Ectodermal cell (in vitro differentiated cells): ENCODE data around the gene MTCH2.

Experiments
- H3K27ac ChIP-seq: 2 replicates; pipeline ENCODE4 v1.7.0; 2013; ENCODE audit warnings: mild to moderate bottlenecking, low read depth, low read length; ENCODE audit not compliant: insufficient read depth, poor library complexity, severe bottlenecking
- H3K27me3 ChIP-seq: 2 replicates; pipeline ENCODE4 v1.7.0; 2013; ENCODE audit warnings: mild to moderate bottlenecking, low read length; ENCODE audit not compliant: insufficient read depth, control insufficient read depth, poor library complexity, severe bottlenecking
- H3K36me3 ChIP-seq: one replicate; pipeline ENCODE4 v1.7.0; 2013; ENCODE audit warnings: low read length; ENCODE audit not compliant: control insufficient read depth, insufficient read depth
- H3K4me1 ChIP-seq: one replicate; pipeline ENCODE4 v1.7.0; 2013; ENCODE audit warnings: low read length; ENCODE audit not compliant: control insufficient read depth, insufficient read depth
- H3K4me3 ChIP-seq: 2 replicates; pipeline ENCODE4 v1.7.0; 2013; ENCODE audit warnings: low read depth, low read length, control low read depth; ENCODE audit not compliant: insufficient read depth
- H3K9me3 ChIP-seq: 2 replicates; pipeline ENCODE4 v1.7.0; 2013; ENCODE audit warnings: mild to moderate bottlenecking, low read length, moderate library complexity; ENCODE audit not compliant: control insufficient read depth
- WGBS, 2 experiments: methylation state at CpG; one replicate each; pipeline ENCODE4 v1.1.7; 2013; ENCODE audit warnings: missing lambda C conversion rate in 2 of 2; 5-methylcytosine and 5-hydroxymethylcytosine counted together

The MTCH2 gene

GRCh38 chr11:47593934-47594855, 48.2 kb downstream of the MTCH2 start, which contains the start of gene C1QTNF4:
C1QTNF4 (minus strand) TSS chr11:47594411; CDS start chr11:47590810, 3,601 bp downstream.
- Histone ChIP-seq H3K9me3 (no peaks in the 10 kb centered on the region), H3K27me3 (peaks cover 39% of the 10 kb centered on the region), H3K36me3 (no peaks in the 10 kb centered on the region), H3K27ac (no peak within 1 kb of the TSS), H3K4me1 (peaks cover 9% of the 10 kb centered on the region), H3K4me3 (peak within 1 kb of the TSS; percentile 63)
- WGBS, 2 experiments, result 2% methylated on average over 48 of the region's 48 CpGs

DNA sequence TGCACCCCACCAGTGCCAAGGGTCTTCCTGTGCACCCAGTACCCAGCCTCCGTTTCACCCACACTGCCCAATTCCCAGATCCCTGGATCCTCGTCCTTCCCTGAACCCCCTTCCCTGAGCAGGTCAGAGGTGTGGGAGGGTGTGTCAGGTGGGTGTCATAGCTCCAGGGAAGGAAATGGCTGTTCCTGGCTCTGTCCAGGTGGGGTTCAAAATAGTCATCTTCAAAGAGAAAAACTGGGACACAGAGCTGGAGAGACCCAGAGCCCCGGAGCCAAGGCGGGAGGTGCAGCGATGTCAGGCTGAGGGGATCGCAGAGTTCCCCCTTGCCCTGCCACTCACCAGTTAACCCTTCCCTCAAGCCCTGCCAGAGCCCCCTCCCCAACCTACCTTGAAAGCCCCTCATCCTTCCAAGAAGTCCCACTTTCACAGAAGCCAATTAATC, 48.8 kb downstream of the MTCH2 start:
- H3K27me3 ChIP-seq, result peaks cover 39% of the 10 kb centered on the region
- peak overlapping the region; percentile 63 for H3K4me3 ChIP-seq
- no peaks in the 10 kb centered on the region for H3K36me3 ChIP-seq
- peaks cover 9% of the 10 kb centered on the region for H3K4me1 ChIP-seq
- no peaks in the 10 kb centered on the region for H3K9me3 ChIP-seq
- no peak overlapping the region for H3K27ac ChIP-seq
- WGBS, 2 experiments, result 4 to 5% methylated on average over 4 to 6 of the region's 6 CpGs

GRCh38 chr11:47592970-47593369, 49.4 kb downstream of the MTCH2 start:
- H3K36me3 ChIP-seq, result no peaks in the 10 kb centered on the region
- H3K27me3 ChIP-seq, result peaks cover 39% of the 10 kb centered on the region
- H3K27ac ChIP-seq, result no peak overlapping the region
- no peaks in the 10 kb centered on the region for H3K9me3 ChIP-seq
- peak overlapping the region; percentile 63 for H3K4me3 ChIP-seq
- 68 to 95% methylated on average over 2 of the region's 2 CpGs for WGBS, 2 experiments
- peaks cover 9% of the 10 kb centered on the region for H3K4me1 ChIP-seq

DNA sequence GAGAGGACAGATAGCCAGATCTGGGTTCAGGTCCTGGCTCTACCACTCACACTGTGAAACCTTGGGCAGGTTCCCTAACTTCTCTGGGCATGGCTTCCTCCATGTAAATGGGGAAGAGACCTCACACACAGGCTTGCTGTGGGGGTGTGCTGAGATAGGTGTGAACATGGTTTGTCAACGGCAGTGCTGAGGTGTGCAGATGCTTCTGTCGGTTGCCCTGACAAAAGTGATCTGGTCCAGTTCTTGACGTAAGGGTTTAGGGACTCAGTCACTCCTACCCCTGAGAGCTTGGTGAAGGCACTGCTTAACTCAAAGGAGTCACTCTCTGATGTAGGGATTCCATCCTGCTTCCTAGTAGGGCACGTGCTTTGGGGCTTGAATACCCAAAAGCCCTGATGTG, 50.1 kb downstream of the MTCH2 start:
- Histone ChIP-seq H3K27me3 (peaks cover 39% of the 10 kb centered on the region), H3K27ac (no peak overlapping the region), H3K36me3 (no peaks in the 10 kb centered on the region), H3K4me1 (peaks cover 9% of the 10 kb centered on the region), H3K4me3 (no peak overlapping the region), H3K9me3 (no peaks in the 10 kb centered on the region)
- WGBS, 2 experiments, result 78% methylated on average over 4 of the region's 4 CpGs

DNA sequence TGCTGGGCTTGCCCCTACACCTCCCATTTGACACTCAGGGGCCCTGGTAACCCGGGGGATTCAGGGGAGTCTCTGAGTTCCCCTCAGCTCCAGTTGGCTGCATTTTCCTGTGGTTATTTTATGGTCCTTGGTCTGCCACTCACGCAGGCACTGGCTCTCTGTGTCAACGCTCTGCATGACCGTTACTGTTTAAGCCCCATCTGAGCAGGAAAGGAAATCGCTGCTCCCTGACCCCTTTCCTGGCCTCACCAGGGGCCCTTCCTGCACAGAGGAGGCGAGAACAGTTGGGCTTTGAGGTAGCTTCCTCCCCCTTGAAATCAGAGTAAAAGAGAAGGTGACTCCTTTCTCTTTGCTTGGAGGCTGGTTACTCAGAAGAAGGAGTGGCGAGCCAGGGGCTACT, 50.6 kb downstream of the MTCH2 start:
- peaks cover 9% of the 10 kb centered on the region for H3K4me1 ChIP-seq
- no peak overlapping the region for H3K27ac ChIP-seq
- no peaks in the 10 kb centered on the region for H3K9me3 ChIP-seq
- no peaks in the 10 kb centered on the region for H3K36me3 ChIP-seq
- peaks cover 39% of the 10 kb centered on the region for H3K27me3 ChIP-seq
- 49 to 56% methylated on average over 7 of the region's 7 CpGs for WGBS, 2 experiments
- no peak overlapping the region for H3K4me3 ChIP-seq

- Histone ChIP-seq H3K9me3 (no peaks in the 10 kb centered on the region), H3K27ac (no peak overlapping the region), H3K4me3 (no peak overlapping the region), H3K36me3 (no peaks in the 10 kb centered on the region), H3K27me3 (peaks cover 34% of the 10 kb centered on the region), H3K4me1 (peaks cover 9% of the 10 kb centered on the region)
- WGBS, 2 experiments, result 96 to 97% methylated on average over 122 of the region's 122 CpGs
Observed at GRCh38 chr11:47589977-47590861, 52.1 kb downstream of the MTCH2 start.

- Histone ChIP-seq H3K36me3 (peaks cover 5% of the 10 kb centered on the region), H3K9me3 (no peaks in the 10 kb centered on the region), H3K4me3 (no peak overlapping the region), H3K27ac (no peak overlapping the region), H3K4me1 (peaks cover 5% of the 10 kb centered on the region), H3K27me3 (peaks cover 28% of the 10 kb centered on the region)
- WGBS, 2 experiments, result 93 to 95% methylated on average over 51 of the region's 51 CpGs
Observed at GRCh38 chr11:47589584-47589976, 52.8 kb downstream of the MTCH2 start.

GRCh38 chr11:47589118-47589517, 53.2 kb downstream of the MTCH2 start:
- 82 to 87% methylated on average over 11 of the region's 11 CpGs for WGBS, 2 experiments

DNA sequence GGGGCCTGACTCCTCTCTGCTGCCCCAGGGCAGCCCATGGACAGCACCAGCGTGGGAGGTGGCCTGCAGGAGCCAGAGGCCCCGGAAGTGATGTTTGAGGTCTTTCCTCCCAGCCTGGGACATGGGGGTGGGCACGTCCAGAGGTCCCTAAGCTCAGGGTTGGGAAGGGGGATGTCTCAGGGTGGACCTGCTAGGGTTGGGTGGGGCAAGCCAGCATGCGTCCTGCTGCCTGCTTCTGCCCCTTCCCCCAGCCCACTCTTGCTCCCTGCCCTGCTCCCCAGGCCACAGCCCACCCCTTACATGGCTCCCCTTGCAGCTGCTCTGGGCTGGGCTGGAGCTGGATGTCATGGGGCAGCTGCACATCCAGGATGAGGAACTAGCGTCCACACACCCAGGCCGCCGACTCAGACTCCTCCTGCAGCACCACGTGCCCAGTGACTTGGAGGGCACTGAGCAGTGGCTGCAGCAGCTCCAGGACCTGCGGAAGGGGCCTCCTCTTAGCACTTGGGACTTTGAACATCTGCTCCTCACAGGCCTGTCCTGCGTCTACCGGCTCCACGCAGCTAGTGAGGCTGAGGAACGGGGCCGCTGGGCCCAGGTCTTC, 54.5 kb downstream of the MTCH2 start:
- Histone ChIP-seq H3K27ac (no peak overlapping the region), H3K27me3 (peaks cover 10% of the 10 kb centered on the region), H3K4me1 (no peaks in the 10 kb centered on the region), H3K36me3 (peaks cover 20% of the 10 kb centered on the region), H3K9me3 (no peaks in the 10 kb centered on the region), H3K4me3 (no peak overlapping the region)
- WGBS, 2 experiments, result 88 to 89% methylated on average over 14 of the region's 14 CpGs

More at GRCh38 chr11:47589118-47589517, 53.2 kb downstream of the MTCH2 start:
- no peak overlapping the region for H3K27ac ChIP-seq
- peaks cover 5% of the 10 kb centered on the region for H3K4me1 ChIP-seq
- H3K9me3 ChIP-seq, result no peaks in the 10 kb centered on the region
- no peak overlapping the region for H3K4me3 ChIP-seq
- H3K27me3 ChIP-seq, result peaks cover 23% of the 10 kb centered on the region
- H3K36me3 ChIP-seq, result peaks cover 8% of the 10 kb centered on the region
